Trophoblast cell (in vitro differentiated cells and primary cell): Measurements from ENCODE around the gene TNFRSF8.

Source experiments
- DNase-seq, 2 donors: peaks; one replicate each; pipeline ENCODE4 v3.0.0-alpha.2; 2016
- H2AFZ ChIP-seq: 2 replicates; pipeline ENCODE4 v1.6.1; 2013; ENCODE audit warnings: low read length, moderate library complexity, mild to moderate bottlenecking; ENCODE audit not compliant: insufficient read depth, poor library complexity
- H2AK5ac ChIP-seq: 2 replicates; pipeline ENCODE4 v1.6.1; 2013; ENCODE audit warnings: mild to moderate bottlenecking, low read length
- H2BK120ac ChIP-seq: 2 replicates; pipeline ENCODE4 v1.6.1; 2013; ENCODE audit warnings: low read length, mild to moderate bottlenecking, moderate library complexity; ENCODE audit not compliant: insufficient read depth, poor library complexity
- H2BK12ac ChIP-seq: 2 replicates; pipeline ENCODE4 v1.6.1; 2013; ENCODE audit warnings: mild to moderate bottlenecking, low read length, moderate library complexity
- H2BK5ac ChIP-seq: 2 replicates; pipeline ENCODE4 v1.6.1; 2013; ENCODE audit warnings: low read length, low read depth, moderate library complexity, mild to moderate bottlenecking; ENCODE audit not compliant: poor library complexity
- H3K14ac ChIP-seq: 2 replicates; pipeline ENCODE4 v1.6.1; 2013; ENCODE audit warnings: mild to moderate bottlenecking, low read length
- H3K18ac ChIP-seq: 2 replicates; pipeline ENCODE4 v1.6.1; 2013; ENCODE audit warnings: mild to moderate bottlenecking, low read length
- H3K23ac ChIP-seq: 2 replicates; pipeline ENCODE4 v1.6.1; 2013; ENCODE audit warnings: low read length
- H3K27ac ChIP-seq: 2 replicates; pipeline ENCODE4 v1.5.1; 2013; ENCODE audit warnings: low read depth, mild to moderate bottlenecking, inconsistent platforms, low read length, moderate library complexity
- H3K27me3 ChIP-seq: 2 replicates; pipeline ENCODE4 v1.6.1; 2013; ENCODE audit warnings: inconsistent platforms, mild to moderate bottlenecking, low read length, moderate library complexity; ENCODE audit not compliant: insufficient read depth
- H3K36me3 ChIP-seq, 2 experiments: 1 replicate in 1 of 2; 2 replicates in 1 of 2; pipeline ENCODE4 v1.6.1; 2013; ENCODE audit warnings: low read length in 2 of 2, mild to moderate bottlenecking in 2 of 2, moderate library complexity in 1 of 2; ENCODE audit not compliant: insufficient read depth in 2 of 2, control insufficient read depth in 1 of 2
- H3K4ac ChIP-seq: 2 replicates; pipeline ENCODE4 v1.6.1; 2013; ENCODE audit warnings: low read depth, mild to moderate bottlenecking, low read length, moderate library complexity
- H3K4me1 ChIP-seq, 2 experiments: 1 replicate in 1 of 2; 2 replicates in 1 of 2; pipeline ENCODE4 v1.6.1; 2013; ENCODE audit warnings: low read length in 2 of 2, mild to moderate bottlenecking in 2 of 2, moderate library complexity in 1 of 2; ENCODE audit not compliant: insufficient read depth in 2 of 2, control insufficient read depth in 1 of 2
- H3K4me2 ChIP-seq: 2 replicates; pipeline ENCODE4 v1.6.1; 2013; ENCODE audit warnings: inconsistent platforms, mild to moderate bottlenecking, low read length, moderate library complexity
- H3K4me3 ChIP-seq: 2 replicates; pipeline ENCODE4 v1.5.1; 2013; ENCODE audit warnings: mild to moderate bottlenecking, low read depth, low read length, inconsistent platforms
- H3K79me1 ChIP-seq: one replicate; pipeline ENCODE4 v1.6.1; 2013; ENCODE audit warnings: low read length
- H3K79me2 ChIP-seq: 2 replicates; pipeline ENCODE4 v1.6.1; 2013; ENCODE audit warnings: low read length, mild to moderate bottlenecking; ENCODE audit not compliant: control insufficient read depth, insufficient read depth, poor library complexity
- H3K9ac ChIP-seq: 2 replicates; pipeline ENCODE4 v1.6.1; 2013; ENCODE audit warnings: mild to moderate bottlenecking, low read length
- H3K9me3 ChIP-seq: 2 replicates; pipeline ENCODE4 v1.6.1; 2013; ENCODE audit warnings: low read depth, mild to moderate bottlenecking, control low read depth, inconsistent platforms, low read length; ENCODE audit not compliant: insufficient read depth
- H4K12ac ChIP-seq: 2 replicates; pipeline ENCODE4 v1.6.1; 2013; ENCODE audit warnings: low read depth, mild to moderate bottlenecking, low read length, moderate library complexity
- H4K8ac ChIP-seq: 2 replicates; pipeline ENCODE4 v1.6.1; 2013; ENCODE audit warnings: low read depth, mild to moderate bottlenecking, low read length, moderate library complexity
- H4K91ac ChIP-seq: one replicate; pipeline ENCODE4 v1.6.1; 2013; ENCODE audit warnings: low read depth, mild to moderate bottlenecking, low read length, moderate library complexity
- WGBS: extraction: QIAGEN DNeasy Blood & Tissue Kit; methylation state at CpG from one replicate; pipeline ENCODE4 v1.1.7; 2013; ENCODE audit warnings: missing lambda C conversion rate; ENCODE audit not compliant: insufficient read length, insufficient coverage; ENCODE audit errors: extremely low coverage; 5-methylcytosine and 5-hydroxymethylcytosine counted together

TNFRSF8 gene

DNA sequence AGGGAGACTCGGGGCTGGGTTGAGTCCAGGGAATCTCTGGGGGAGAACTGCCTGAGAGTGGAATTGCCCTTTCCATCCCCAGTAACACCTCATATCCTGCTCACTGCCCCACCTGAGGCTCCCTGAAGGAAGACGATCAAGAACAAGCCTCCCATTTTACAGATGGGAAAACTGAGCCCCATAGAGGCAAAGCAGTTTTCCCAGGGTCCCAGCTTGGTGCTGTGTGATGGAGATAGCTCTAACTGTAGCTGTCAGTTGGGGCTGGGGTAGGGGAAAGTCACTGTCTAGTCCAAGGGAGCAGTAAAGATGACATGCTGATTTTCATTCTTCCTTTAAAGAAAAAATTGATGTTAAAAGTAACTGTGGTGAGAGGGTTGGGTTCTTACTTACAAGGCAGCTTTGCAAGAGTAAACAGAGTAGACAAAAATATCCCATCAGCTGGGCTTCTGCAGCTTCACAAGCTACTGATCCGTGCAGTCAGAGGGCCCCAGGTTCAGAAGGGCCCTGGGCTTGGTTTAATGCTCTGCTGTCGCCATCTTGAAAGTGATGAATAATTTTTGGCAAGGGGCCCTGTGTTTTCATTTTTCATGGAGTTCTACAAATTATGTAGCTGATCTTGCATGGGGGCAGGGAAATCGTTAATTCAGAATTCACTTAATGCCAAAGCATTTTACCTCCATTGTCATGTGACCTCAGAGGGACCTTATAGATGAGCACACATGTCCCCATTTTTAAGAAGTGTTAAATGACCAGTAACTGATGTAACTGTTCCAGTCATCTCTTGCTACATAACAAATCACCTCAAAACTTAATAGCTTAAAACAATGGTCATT lies 86.1 kb downstream of the TNFRSF8 start:
- Histone ChIP-seq H3K27me3 (no peaks in the 10 kb centered on the region), H3K79me1 (peaks cover 24% of the 10 kb centered on the region), H2BK120ac (peak overlapping the region; percentile 15), H3K18ac (no peak overlapping the region), H3K9me3 (no peaks in the 10 kb centered on the region), H2AFZ (no peak overlapping the region), H3K79me2 (peaks cover 1% of the 10 kb centered on the region), H3K23ac (no peak overlapping the region), H2BK12ac (no peak overlapping the region), H4K12ac (no peak overlapping the region), H3K14ac (no peak overlapping the region), H2AK5ac (peak overlapping the region; percentile 19), H3K4me2 (no peak overlapping the region), H3K36me3 (no peaks in the 10 kb centered on the region), H3K4me3 (no peak overlapping the region), H4K8ac (no peak overlapping the region), H2BK5ac (no peak overlapping the region), H3K9ac (no peak overlapping the region), H3K4me1 (peaks cover 21% of the 10 kb centered on the region in 2 experiments), H4K91ac (peak overlapping the region; percentile 40), H3K4ac (no peak overlapping the region), H3K27ac (no peak overlapping the region)
- WGBS, result no CpG with 5 or more reads among the region's 5 CpGs
- DNase-seq, result no peak

DNA sequence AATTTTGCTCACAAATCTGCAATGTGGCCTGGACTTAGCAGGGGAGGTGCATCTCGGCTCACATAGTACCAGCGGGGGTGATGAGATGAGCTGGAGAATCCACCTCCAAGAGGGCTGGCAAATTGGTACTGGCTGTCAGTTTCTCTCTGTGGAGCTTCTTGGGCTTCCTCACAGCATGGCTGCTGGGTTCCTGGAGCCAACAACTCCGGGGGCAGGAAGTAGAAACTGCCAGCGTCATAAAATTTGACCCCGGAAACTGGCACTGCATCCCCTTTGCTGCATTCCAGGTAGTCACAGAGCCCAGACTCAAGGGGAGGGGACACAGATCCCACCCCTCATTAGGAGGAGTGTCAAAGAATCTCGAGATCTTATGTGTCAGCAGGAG lies 86.7 kb downstream of the TNFRSF8 start:
- Histone ChIP-seq H3K79me2 (peaks cover 1% of the 10 kb centered on the region), H3K9me3 (peaks cover under 1% of the 10 kb centered on the region), H3K4me1 (peaks cover 18 to 20% of the 10 kb centered on the region in 2 experiments), H4K91ac (peak overlapping the region; percentile 36), H2BK5ac (no peak overlapping the region), H4K8ac (no peak overlapping the region), H3K79me1 (peaks cover 22% of the 10 kb centered on the region), H2AFZ (no peak overlapping the region), H3K27ac (peak overlapping the region; percentile 6), H3K4me3 (no peak overlapping the region), H3K4ac (no peak overlapping the region), H3K9ac (no peak overlapping the region), H2BK12ac (no peak overlapping the region), H3K23ac (no peak overlapping the region), H3K27me3 (no peaks in the 10 kb centered on the region), H3K18ac (no peak overlapping the region), H2BK120ac (peak overlapping the region; percentile 4), H2AK5ac (no peak overlapping the region), H3K4me2 (no peak overlapping the region), H3K14ac (no peak overlapping the region), H4K12ac (no peak overlapping the region), H3K36me3 (no peaks in the 10 kb centered on the region)
- no CpG with 5 or more reads among the region's 6 CpGs for WGBS
- DNase-seq, result no peak

DNA sequence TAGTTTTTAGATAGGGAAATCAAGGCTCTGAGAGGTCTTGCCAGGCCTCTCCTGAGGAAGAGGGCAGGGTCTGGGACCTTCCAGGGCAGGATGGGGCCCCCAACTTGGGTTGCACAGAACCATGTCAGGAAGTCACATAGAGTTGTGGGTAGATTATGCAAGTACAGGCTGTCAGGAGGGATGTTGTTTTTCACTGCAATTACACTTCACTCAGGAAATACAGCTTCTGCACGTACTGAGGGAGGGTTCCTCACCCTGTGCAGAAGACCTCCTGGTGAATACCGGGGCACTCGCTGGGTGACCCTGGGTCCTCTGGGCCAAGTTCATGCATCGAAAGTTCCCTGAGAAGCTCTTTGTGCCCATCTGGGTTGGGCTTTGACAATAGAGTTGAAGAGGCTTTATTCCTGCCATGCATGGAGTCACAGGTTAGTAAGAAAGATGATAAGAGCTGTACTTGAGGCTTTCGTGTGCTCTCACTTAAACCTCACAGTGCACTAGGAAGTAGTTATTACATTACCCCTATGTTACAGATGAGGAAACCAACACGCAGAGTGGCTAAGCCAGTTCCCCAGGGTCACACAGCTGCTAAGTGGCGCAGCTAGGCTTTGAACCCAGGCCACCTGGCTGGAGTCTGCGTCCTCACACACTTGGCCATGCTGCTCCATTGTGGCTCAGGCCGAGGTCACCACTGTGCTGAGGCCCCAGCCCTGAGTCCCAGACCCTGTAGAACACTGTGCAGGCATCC lies 87.5 kb downstream of the TNFRSF8 start:
- H2AFZ ChIP-seq, result no peak overlapping the region
- no peak overlapping the region for H3K18ac ChIP-seq
- no peak overlapping the region for H2BK5ac ChIP-seq
- peak; percentile 94 to 97 for DNase-seq
- H4K91ac ChIP-seq, result peak overlapping the region; percentile 37
- H3K23ac ChIP-seq, result no peak overlapping the region
- H2AK5ac ChIP-seq, result no peak overlapping the region
- H3K27ac ChIP-seq, result peak overlapping the region; percentile 6
- no peak overlapping the region for H3K4me3 ChIP-seq
- no peaks in the 10 kb centered on the region for H3K27me3 ChIP-seq
- peak overlapping the region; percentile 47 for H2BK12ac ChIP-seq
- H3K79me2 ChIP-seq, result peaks cover 1% of the 10 kb centered on the region
- peaks cover 14 to 15% of the 10 kb centered on the region in 2 experiments for H3K4me1 ChIP-seq
- no peak overlapping the region for H3K4me2 ChIP-seq
- H2BK120ac ChIP-seq, result peak overlapping the region; percentile 10
- peaks cover 5% of the 10 kb centered on the region for H3K9me3 ChIP-seq
- no peak overlapping the region for H3K14ac ChIP-seq
- no peaks in the 10 kb centered on the region for H3K36me3 ChIP-seq
- H3K79me1 ChIP-seq, result peaks cover 17% of the 10 kb centered on the region
- H4K12ac ChIP-seq, result no peak overlapping the region
- H3K4ac ChIP-seq, result no peak overlapping the region
- no peak overlapping the region for H3K9ac ChIP-seq
- WGBS, result no CpG with 5 or more reads among the region's 9 CpGs
- H4K8ac ChIP-seq, result no peak overlapping the region

DNA sequence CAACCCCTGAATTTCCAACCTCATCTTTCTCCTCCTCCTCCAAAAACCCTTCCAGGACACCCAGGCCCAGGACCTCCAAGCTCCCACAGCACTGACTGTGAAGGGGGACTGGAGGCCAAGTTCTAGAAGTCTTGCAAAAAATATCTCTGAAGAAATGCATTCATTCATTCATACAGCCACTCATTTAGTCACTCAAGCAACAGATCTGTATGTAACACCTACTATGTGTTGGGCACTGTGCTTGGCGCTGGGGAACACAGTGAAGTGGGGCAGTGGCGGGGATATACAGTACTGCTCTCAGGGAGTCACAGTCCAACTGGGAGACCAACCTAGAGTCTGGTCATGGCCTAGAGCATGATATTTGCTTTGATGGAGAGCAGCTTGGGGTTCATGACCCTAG lies 88.4 kb downstream of the TNFRSF8 start:
- no peak overlapping the region for H3K4me2 ChIP-seq
- no peaks in the 10 kb centered on the region for H3K36me3 ChIP-seq
- no peak overlapping the region for H2AK5ac ChIP-seq
- H2BK12ac ChIP-seq, result no peak overlapping the region
- no peaks in the 10 kb centered on the region for H3K27me3 ChIP-seq
- peaks cover 11% of the 10 kb centered on the region for H3K79me1 ChIP-seq
- H3K27ac ChIP-seq, result no peak overlapping the region
- H3K23ac ChIP-seq, result no peak overlapping the region
- H3K79me2 ChIP-seq, result peaks cover 1% of the 10 kb centered on the region
- H3K4ac ChIP-seq, result no peak overlapping the region
- H3K18ac ChIP-seq, result no peak overlapping the region
- H3K4me3 ChIP-seq, result no peak overlapping the region
- H4K12ac ChIP-seq, result no peak overlapping the region
- H4K8ac ChIP-seq, result no peak overlapping the region
- H2BK5ac ChIP-seq, result no peak overlapping the region
- no peak for DNase-seq
- no peak overlapping the region for H3K14ac ChIP-seq
- no peak overlapping the region for H4K91ac ChIP-seq
- peaks cover 12 to 13% of the 10 kb centered on the region in 2 experiments for H3K4me1 ChIP-seq
- no peak overlapping the region for H2AFZ ChIP-seq
- no peak overlapping the region for H3K9ac ChIP-seq
- WGBS, result no CpG with 5 or more reads among the region's 2 CpGs
- no peak overlapping the region for H2BK120ac ChIP-seq
- peaks cover 5% of the 10 kb centered on the region for H3K9me3 ChIP-seq
